GM21367 (cell line): ENCODE data around the gene GOLGA8N.
A peak's percentile ranks its signal among the peaks of the same experiment; 100 is the strongest.

ENCODE experiments used
- ATAC-seq: cut with Tn5 transposase; IDR thresholded peaks from one replicate; pipeline ENCODE4 v1.9.1; 2021; ENCODE audit not compliant: unreplicated experiment

Gene GOLGA8N

GRCh38 chr15:32649342-32649741 lies 56.1 kb downstream of the GOLGA8N start:
- no peak for ATAC-seq

GRCh38 chr15:32651229-32651837 lies 58.1 kb downstream of the GOLGA8N start:
- ATAC-seq = peak; percentile 86

GRCh38 chr15:32652178-32652577 lies 58.9 kb downstream of the GOLGA8N start:
- ATAC-seq = no peak

GRCh38 chr15:32656091-32656490 lies 62.8 kb downstream of the GOLGA8N start:
- no peak for ATAC-seq

- ATAC-seq = no peak
These were observed 63.2 kb downstream of the GOLGA8N start for GRCh38 chr15:32656496-32656895.
